Activated CD4-positive, CD25-positive, alpha-beta regulatory T cell treated with anti-CD3 and anti-CD28 coated beads, Interleukin-2, amount 50 U/mL, for 16 hours (primary cell): ENCODE measurements around the gene TMEM186.
"Not testable (repeated sequence)": the region's sequence is repeated elsewhere in the genome, so short reads cannot be mapped to it uniquely, and the experiment has no call there.

Source experiments
- DNase-seq: peaks from one replicate; pipeline ENCODE4 v3.0.0-alpha.2; 2020; ENCODE audit warnings: low read depth, low spot score

TMEM186 gene

GRCh38 chr16:8812162-8812843 is 14.9 kb upstream of the TMEM186 start:
- no peak for DNase-seq

GRCh38 chr16:8808613-8809353 is 11.3 kb upstream of the TMEM186 start:
- no peak for DNase-seq

GRCh38 chr16:8808009-8808408 is 10.6 kb upstream of the TMEM186 start:
- DNase-seq = no peak

GRCh38 chr16:8807189-8807588 is 9.8 kb upstream of the TMEM186 start:
- no peak for DNase-seq

GRCh38 chr16:8806272-8806983 is 9.0 kb upstream of the TMEM186 start:
- no peak for DNase-seq

- DNase-seq = no peak
These were observed 6.9 kb upstream of the TMEM186 start for GRCh38 chr16:8804313-8804712.

- not testable (repeated sequence) for DNase-seq
These were observed 6.3 kb upstream of the TMEM186 start for GRCh38 chr16:8803733-8804132.

GRCh38 chr16:8801701-8802100 is 4.3 kb upstream of the TMEM186 start:
- DNase-seq = no peak

GRCh38 chr16:8798535-8799157 is 1.2 kb upstream of the TMEM186 start:
- no peak for DNase-seq

GRCh38 chr16:8798174-8798527 is 712 bp upstream of the TMEM186 start:
- DNase-seq = no peak

GRCh38 chr16:8796469-8797363 is 723 bp downstream of the TMEM186 start:
- DNase-seq = no peak

- no peak for DNase-seq
These were observed 1.6 kb downstream of the TMEM186 start for GRCh38 chr16:8795818-8796217.

GRCh38 chr16:8795091-8795490 is 2.3 kb downstream of the TMEM186 start:
- no peak for DNase-seq

GRCh38 chr16:8788578-8789172 is 8.8 kb downstream of the TMEM186 start:
- DNase-seq = no peak

- DNase-seq = not testable (repeated sequence)
These were observed 11.1 kb downstream of the TMEM186 start for GRCh38 chr16:8786316-8786715.

GRCh38 chr16:8785408-8785807 is 12.0 kb downstream of the TMEM186 start:
- DNase-seq = no peak

- DNase-seq = no peak
These were observed 14.8 kb downstream of the TMEM186 start for GRCh38 chr16:8782673-8783072.

- DNase-seq = no peak
These were observed 15.6 kb downstream of the TMEM186 start for GRCh38 chr16:8781797-8782196.

GRCh38 chr16:8777217-8777616 is 20.2 kb downstream of the TMEM186 start:
- DNase-seq = no peak

GRCh38 chr16:8776129-8776584 is 21.3 kb downstream of the TMEM186 start:
- DNase-seq = no peak

GRCh38 chr16:8775359-8775758 is 22.1 kb downstream of the TMEM186 start:
- DNase-seq = no peak
